Ascending aorta (tissue), 2 donors: ENCODE measurements around the gene MN1. TPM values are rescaled to one million over a fixed set of nuclear protein-coding genes. Genes with fewer than 3 reads are reported as not detected.

Experiments
- DNase-seq, 2 donors: peaks; one replicate each; pipeline ENCODE4 v3.0.0-alpha.2; 2019; ENCODE audit warnings: low spot score in 2 of 2
- H3K27ac ChIP-seq, 2 donors: fragments of 200-600 bp; sonication (generic); one replicate each; pipeline ENCODE4 v1.5.1; 2016 to 2017; ENCODE audit warnings: mild to moderate bottlenecking in 1 of 2
- H3K27me3 ChIP-seq: fragments of 200-600 bp; sonication (generic); one replicate; pipeline ENCODE4 v1.5.1; 2017
- H3K36me3 ChIP-seq, 2 donors: fragments of 200-600 bp; sonication (generic); one replicate each; pipeline ENCODE4 v1.5.1; 2016
- H3K4me1 ChIP-seq, 2 donors: fragments of 200-600 bp; sonication (generic); one replicate each; pipeline ENCODE4 v1.5.1; 2016 to 2017; ENCODE audit warnings: mild to moderate bottlenecking in 1 of 2
- H3K4me3 ChIP-seq, 2 donors: fragments of 200-600 bp; sonication (generic); one replicate each; pipeline ENCODE4 v1.5.1; 2016 to 2017; ENCODE audit warnings: mild to moderate bottlenecking in 1 of 2
- H3K9me3 ChIP-seq, 2 donors: fragments of 200-600 bp; sonication (generic); one replicate each; pipeline ENCODE4 v1.5.1; 2016
- intact Hi-C: fragments of 100-400 bp; cut with DNase I; formaldehyde crosslinking; loops from one replicate; pipeline ENCODE4 v1.15.1; 2023
- total RNA-seq: library from RNA; depleted of rRNA; stranded (reverse); fragments of >200 nt; gene quantifications from one replicate; pipeline ENCODE4 v1.1.0, GENCODE V29; 2016
- TF ChIP-seq, protein P1 (sequence below), 3 experiments: fragments of 200-600 bp in 2 of 3; fragments of 450-650 bp in 1 of 3; sonication (generic) in 2 of 3; IDR thresholded peaks; one replicate each; pipeline ENCODE4 v1.5.1; 2016 to 2019; ENCODE audit warnings: antibody characterized with exemption in 3 of 3, mild to moderate bottlenecking in 1 of 3, moderate library complexity in 1 of 3

Gene MN1
- total RNA-seq, 1 donor from 2014 or later = 23.0 TPM

DNA sequence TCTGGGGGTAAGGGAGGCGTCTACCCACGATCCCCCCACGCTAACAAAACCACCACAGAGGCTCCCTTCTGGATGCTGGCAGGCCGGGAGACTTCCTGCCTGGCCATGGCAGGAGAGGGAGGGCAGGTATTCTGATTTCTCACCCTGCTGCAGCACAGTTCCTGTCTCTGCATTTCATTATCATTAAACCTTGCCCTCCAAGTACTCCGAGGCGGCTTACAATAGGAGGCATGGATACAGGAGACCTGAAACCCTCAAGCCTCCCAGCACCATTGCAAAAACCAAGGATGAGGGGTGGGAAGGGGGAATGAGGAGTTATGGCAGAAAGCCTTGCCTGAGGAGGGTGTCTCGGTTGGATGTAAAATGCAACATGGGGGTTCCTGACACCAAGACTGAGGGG, 44.1 kb upstream of the MN1 start:
- TF ChIP-seq, protein P1, sequence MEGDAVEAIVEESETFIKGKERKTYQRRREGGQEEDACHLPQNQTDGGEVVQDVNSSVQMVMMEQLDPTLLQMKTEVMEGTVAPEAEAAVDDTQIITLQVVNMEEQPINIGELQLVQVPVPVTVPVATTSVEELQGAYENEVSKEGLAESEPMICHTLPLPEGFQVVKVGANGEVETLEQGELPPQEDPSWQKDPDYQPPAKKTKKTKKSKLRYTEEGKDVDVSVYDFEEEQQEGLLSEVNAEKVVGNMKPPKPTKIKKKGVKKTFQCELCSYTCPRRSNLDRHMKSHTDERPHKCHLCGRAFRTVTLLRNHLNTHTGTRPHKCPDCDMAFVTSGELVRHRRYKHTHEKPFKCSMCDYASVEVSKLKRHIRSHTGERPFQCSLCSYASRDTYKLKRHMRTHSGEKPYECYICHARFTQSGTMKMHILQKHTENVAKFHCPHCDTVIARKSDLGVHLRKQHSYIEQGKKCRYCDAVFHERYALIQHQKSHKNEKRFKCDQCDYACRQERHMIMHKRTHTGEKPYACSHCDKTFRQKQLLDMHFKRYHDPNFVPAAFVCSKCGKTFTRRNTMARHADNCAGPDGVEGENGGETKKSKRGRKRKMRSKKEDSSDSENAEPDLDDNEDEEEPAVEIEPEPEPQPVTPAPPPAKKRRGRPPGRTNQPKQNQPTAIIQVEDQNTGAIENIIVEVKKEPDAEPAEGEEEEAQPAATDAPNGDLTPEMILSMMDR (IDR thresholded peaks at IDR 0.05) = no peak
- Histone ChIP-seq H3K4me1 (peaks cover 4 to 23% of the 10 kb centered on the region in 2 donors), H3K9me3 (no peaks in the 10 kb centered on the region), H3K27ac (no peak overlapping the region), H3K27me3 (no peaks in the 10 kb centered on the region), H3K36me3 (peaks cover under 1 to 26% of the 10 kb centered on the region in 2 donors), H3K4me3 (no peak overlapping the region)
- DNase-seq = peak in 1 of 2 donors; percentile 13
- intact Hi-C loops = no loop called here

DNA sequence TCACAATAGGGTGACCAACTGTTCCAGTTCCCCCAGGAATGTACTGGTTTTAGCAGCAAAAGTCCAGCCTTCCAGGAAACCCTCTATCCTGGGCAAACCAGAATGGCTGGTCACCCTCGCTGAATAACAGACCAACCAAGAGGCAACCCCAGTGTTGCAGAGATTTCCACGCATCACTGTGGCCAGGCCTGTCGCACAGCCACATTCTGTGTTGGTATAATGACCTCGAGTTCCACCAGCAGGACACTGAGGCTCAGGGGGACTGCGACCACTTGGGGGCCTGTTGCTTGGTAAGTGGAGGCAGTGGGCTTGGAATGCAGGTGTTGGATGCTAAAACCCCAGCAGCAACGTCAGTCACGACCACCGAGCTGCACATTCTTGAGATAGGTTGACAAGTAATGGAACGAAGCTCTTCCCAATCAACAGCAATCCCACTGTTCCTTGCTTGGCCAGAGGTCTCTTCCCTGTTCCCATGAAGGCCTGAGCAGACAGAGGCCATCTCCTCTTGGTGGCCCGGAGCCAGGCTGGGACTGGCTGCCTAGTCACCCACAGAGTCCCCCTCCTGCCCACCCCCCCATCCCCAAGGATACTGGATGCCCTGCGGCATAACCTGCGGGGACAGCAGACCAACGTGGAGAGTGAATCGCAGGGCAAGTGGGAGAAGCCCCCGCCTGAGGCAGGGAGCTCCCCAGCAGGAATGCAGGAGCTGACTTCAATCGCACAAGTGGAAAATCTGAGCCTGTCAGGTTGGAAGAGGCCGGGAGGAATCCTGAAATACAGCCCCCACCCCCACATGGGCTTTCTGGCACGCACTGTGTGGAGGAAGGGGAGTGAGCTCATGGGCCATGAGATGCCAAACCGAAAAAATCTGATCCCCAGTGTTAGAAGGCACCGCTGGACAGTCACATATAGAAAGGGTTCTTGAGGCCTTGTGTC, 43.4 kb upstream of the MN1 start:
- H3K27ac ChIP-seq = no peak overlapping the region
- H3K4me3 ChIP-seq = no peak overlapping the region

DNA sequence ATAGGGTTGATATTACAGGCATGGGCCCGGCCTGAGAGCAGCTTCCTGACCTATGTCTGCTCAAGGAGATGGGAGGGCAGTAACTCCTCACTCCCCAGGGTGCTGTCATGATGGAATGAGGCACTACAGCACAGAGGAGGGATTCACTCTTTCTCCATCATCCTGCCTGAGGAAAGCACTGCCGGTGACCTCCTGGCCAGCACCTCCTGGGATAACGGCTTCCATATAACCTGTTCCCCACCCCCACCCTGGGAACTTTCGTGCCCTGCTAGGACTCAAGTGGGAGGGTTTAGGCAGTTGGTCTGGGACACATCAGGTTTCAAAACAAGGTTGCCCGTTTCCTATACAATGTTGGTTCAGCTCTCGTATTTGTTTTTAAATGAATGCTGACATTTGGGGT, 42.7 kb upstream of the MN1 start:
- DNase-seq = peak in 1 of 2 donors; percentile 45
- intact Hi-C loops = no loop called here
- H3K4me3 ChIP-seq = no peak overlapping the region
- H3K36me3 ChIP-seq = peaks cover 0 to 29% of the 10 kb centered on the region in 2 donors
- no peak overlapping the region for H3K27ac ChIP-seq
- TF ChIP-seq, protein P1 (IDR thresholded peaks at IDR 0.05) = no peak
- H3K9me3 ChIP-seq = no peaks in the 10 kb centered on the region
- H3K27me3 ChIP-seq = no peaks in the 10 kb centered on the region
- peaks cover 0 to 12% of the 10 kb centered on the region in 2 donors for H3K4me1 ChIP-seq

More for the DNA sequence above, 43.4 kb upstream of the MN1 start:
- peak in 1 of 2 donors; percentile 53 for DNase-seq
- H3K4me1 ChIP-seq = peaks cover 4 to 18% of the 10 kb centered on the region in 2 donors
- H3K9me3 ChIP-seq = no peaks in the 10 kb centered on the region
- TF ChIP-seq, protein P1 (IDR thresholded peaks at IDR 0.05) = no peak
- no peaks in the 10 kb centered on the region for H3K27me3 ChIP-seq
- peaks cover 0 to 29% of the 10 kb centered on the region in 2 donors for H3K36me3 ChIP-seq
- intact Hi-C loops = no loop called here

DNA sequence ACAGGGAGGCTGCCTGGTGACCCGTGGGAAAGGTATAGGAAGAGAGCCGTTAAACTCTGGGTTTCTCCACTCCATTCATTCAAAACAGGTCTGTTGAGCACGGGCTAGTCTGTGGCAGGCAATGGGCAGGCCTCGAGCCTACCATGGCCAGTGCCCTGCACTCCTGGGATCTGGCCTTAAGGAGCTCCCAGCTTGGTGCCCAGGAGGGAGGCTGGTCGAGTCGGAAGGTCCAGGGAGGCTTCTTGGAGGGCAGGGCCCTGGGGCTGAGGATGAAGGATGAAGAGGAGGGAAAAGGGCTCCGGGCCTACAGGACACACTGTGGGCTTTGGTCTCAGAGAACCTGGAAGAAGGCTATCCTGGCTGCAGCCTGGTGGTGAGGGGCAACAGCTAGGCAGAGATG, 41.9 kb upstream of the MN1 start:
- intact Hi-C loops = no loop called here
- Histone ChIP-seq H3K4me3 (no peak overlapping the region), H3K4me1 (peaks cover 0 to 12% of the 10 kb centered on the region in 2 donors), H3K9me3 (no peaks in the 10 kb centered on the region), H3K27me3 (no peaks in the 10 kb centered on the region), H3K36me3 (peaks cover 0 to 29% of the 10 kb centered on the region in 2 donors), H3K27ac (no peak overlapping the region)
- TF ChIP-seq, protein P1 (IDR thresholded peaks at IDR 0.05) = no peak
- DNase-seq = peak in 1 of 2 donors; percentile 54

DNA sequence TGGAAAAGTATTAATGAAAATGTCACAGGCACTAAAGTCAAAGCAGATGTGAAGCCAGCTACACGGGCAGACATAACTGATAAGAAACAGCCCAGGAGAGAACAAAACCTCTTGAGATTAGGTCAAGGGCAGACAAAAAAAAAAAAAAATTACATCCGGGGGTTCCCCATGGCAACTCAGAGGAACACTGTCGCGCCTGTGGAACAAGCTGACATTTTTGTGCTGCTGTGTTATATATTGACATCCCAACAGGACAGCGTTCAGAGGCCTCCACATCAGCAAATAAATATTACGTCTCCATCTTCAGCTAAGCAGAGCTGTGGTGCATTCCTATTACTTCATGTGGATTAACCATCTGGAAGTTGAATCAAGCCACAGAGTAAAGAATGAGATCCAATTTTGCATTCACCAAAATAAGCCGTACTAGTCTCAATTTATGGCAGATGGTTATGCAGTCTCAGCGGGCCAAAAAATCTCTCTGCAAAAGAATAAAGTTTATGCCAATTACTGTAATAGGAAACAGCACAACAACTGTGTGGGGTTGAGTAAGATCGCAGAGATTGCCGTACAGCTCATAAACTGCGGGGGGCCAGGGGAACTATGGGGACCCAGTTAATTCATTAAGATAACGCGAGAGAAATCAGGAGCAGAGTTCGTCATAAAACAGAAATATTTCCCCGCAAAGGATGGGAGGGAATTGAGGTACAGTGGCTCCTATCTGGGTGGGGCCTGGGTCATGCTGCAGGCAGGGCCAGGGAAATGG, 41.3 kb upstream of the MN1 start:
- Histone ChIP-seq H3K4me1 (peaks cover 0 to 12% of the 10 kb centered on the region in 2 donors), H3K36me3 (peaks cover 0 to 27% of the 10 kb centered on the region in 2 donors), H3K27ac (peak overlapping the region in 1 of 2 donors; percentile 6), H3K27me3 (no peaks in the 10 kb centered on the region), H3K9me3 (no peaks in the 10 kb centered on the region), H3K4me3 (no peak overlapping the region)
- TF ChIP-seq, protein P1 (IDR thresholded peaks at IDR 0.05) = no peak
- peak in 1 of 2 donors; percentile 33 for DNase-seq
- intact Hi-C loops = no loop called here
